ENCODE data around the gene UBE2F.

GRCh38 chr2:238043851-238044250 lies 77.0 kb downstream of the UBE2F start:
- TF ChIP-seq CTCF (conservative IDR thresholded peaks at IDR 0.05; ENCODE audit: low read depth, low read length) (no peak), EZH2 (IDR thresholded peaks at IDR 0.05; ENCODE audit: borderline replicate concordance, low read depth, low read length, poor library complexity, severe bottlenecking) (no peak)

Data from A673 (cell line).